Measurements from ENCODE around the gene PIK3C2G.

The PIK3C2G gene

GRCh38 chr12:18443768-18444437, 182.6 kb downstream of the PIK3C2G start:
- no peak for ATAC-seq (ENCODE audit: insufficient read depth, low read depth)
- no peak overlapping the region for H3K27ac ChIP-seq (ENCODE audit: low read length)

DNA sequence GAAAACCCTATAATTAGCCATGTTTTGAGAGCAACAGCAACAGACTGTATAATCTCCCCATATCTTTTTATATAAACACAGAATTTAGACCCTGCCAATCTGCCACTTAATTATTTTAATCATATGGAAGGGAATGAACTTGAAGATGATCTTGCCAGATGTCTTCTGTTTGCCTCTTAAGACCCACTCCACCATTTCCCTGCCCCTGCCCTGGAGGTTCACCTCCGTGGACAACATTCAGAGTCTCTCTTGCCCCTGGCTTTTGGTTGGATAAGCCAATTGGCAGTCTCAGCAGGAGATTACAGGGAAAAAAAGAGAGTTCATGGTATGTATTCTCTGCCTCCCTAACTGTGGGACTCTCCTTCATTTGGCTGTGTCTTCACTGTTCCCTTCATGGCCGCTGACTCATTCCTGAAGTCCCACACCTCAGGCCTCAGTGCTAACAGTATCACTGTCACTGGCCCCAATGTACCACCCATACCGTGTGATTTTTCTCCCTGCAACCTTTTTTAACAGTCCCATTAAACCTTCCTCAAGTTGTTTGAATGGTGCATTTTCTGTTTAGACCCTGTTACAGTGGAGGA, 184.8 kb downstream of the PIK3C2G start:
- H3K9me3 ChIP-seq (ENCODE audit: insufficient read depth, low read length, severe bottlenecking), result no peaks in the 10 kb centered on the region
- H3K79me2 ChIP-seq (ENCODE audit: insufficient read depth, low read length), result no peaks in the 10 kb centered on the region
- no peak overlapping the region for H2AFZ ChIP-seq (ENCODE audit: low read depth, low read length)
- H4K20me1 ChIP-seq (ENCODE audit: insufficient read depth, low read length), result no peaks in the 10 kb centered on the region
- no peak for DNase-seq
- H3K4me2 ChIP-seq (ENCODE audit: insufficient read depth, low read length), result no peak overlapping the region
- H3K27ac ChIP-seq (ENCODE audit: low read length), result no peak overlapping the region
- H3K9ac ChIP-seq (ENCODE audit: low read depth, low read length), result no peak overlapping the region
- no peaks in the 10 kb centered on the region for H3K36me3 ChIP-seq (ENCODE audit: insufficient read depth, low read length)
- no peak overlapping the region for H3K4me3 ChIP-seq (ENCODE audit: low read depth in 1 of 2, low read length in 2 of 2)
- no peak for ATAC-seq (ENCODE audit: insufficient read depth, low read depth)
- TF ChIP-seq EZH2 (IDR thresholded peaks at IDR 0.05; ENCODE audit: borderline replicate concordance, low read depth, low read length, severe bottlenecking), result no peak
- TF ChIP-seq, protein P1, sequence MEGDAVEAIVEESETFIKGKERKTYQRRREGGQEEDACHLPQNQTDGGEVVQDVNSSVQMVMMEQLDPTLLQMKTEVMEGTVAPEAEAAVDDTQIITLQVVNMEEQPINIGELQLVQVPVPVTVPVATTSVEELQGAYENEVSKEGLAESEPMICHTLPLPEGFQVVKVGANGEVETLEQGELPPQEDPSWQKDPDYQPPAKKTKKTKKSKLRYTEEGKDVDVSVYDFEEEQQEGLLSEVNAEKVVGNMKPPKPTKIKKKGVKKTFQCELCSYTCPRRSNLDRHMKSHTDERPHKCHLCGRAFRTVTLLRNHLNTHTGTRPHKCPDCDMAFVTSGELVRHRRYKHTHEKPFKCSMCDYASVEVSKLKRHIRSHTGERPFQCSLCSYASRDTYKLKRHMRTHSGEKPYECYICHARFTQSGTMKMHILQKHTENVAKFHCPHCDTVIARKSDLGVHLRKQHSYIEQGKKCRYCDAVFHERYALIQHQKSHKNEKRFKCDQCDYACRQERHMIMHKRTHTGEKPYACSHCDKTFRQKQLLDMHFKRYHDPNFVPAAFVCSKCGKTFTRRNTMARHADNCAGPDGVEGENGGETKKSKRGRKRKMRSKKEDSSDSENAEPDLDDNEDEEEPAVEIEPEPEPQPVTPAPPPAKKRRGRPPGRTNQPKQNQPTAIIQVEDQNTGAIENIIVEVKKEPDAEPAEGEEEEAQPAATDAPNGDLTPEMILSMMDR (IDR thresholded peaks at IDR 0.05; ENCODE audit: borderline replicate concordance, extremely low read depth, low read length, poor library complexity, severe bottlenecking), result no peak
- no peaks in the 10 kb centered on the region for H3K27me3 ChIP-seq (ENCODE audit: insufficient read depth, low read length, poor library complexity)
- no peaks in the 10 kb centered on the region for H3K4me1 ChIP-seq (ENCODE audit: insufficient read depth, low read length)

More at GRCh38 chr12:18443768-18444437, 182.6 kb downstream of the PIK3C2G start:
- H4K20me1 ChIP-seq (ENCODE audit: insufficient read depth, low read length), result no peaks in the 10 kb centered on the region
- H3K4me1 ChIP-seq (ENCODE audit: insufficient read depth, low read length), result no peaks in the 10 kb centered on the region
- no peaks in the 10 kb centered on the region for H3K36me3 ChIP-seq (ENCODE audit: insufficient read depth, low read length)
- H2AFZ ChIP-seq (ENCODE audit: low read depth, low read length), result no peak overlapping the region
- TF ChIP-seq, protein P1 (IDR thresholded peaks at IDR 0.05; ENCODE audit: borderline replicate concordance, extremely low read depth, low read length, poor library complexity, severe bottlenecking), result no peak
- no peak for TF ChIP-seq EZH2 (IDR thresholded peaks at IDR 0.05; ENCODE audit: borderline replicate concordance, low read depth, low read length, severe bottlenecking)
- no peak for DNase-seq
- H3K4me2 ChIP-seq (ENCODE audit: insufficient read depth, low read length), result no peak overlapping the region
- no peaks in the 10 kb centered on the region for H3K27me3 ChIP-seq (ENCODE audit: insufficient read depth, low read length, poor library complexity)
- no peaks in the 10 kb centered on the region for H3K9me3 ChIP-seq (ENCODE audit: insufficient read depth, low read length, severe bottlenecking)
- no peak overlapping the region for H3K4me3 ChIP-seq (ENCODE audit: low read depth in 1 of 2, low read length in 2 of 2)
- no peak overlapping the region for H3K9ac ChIP-seq (ENCODE audit: low read depth, low read length)
- no peaks in the 10 kb centered on the region for H3K79me2 ChIP-seq (ENCODE audit: insufficient read depth, low read length)

- Histone ChIP-seq H3K27ac (ENCODE audit: low read length) (no peak overlapping the region), H3K4me1 (ENCODE audit: insufficient read depth, low read length) (no peaks in the 10 kb centered on the region), H3K4me2 (ENCODE audit: insufficient read depth, low read length) (no peak overlapping the region), H3K9me3 (ENCODE audit: insufficient read depth, low read length, severe bottlenecking) (no peaks in the 10 kb centered on the region), H4K20me1 (ENCODE audit: insufficient read depth, low read length) (no peaks in the 10 kb centered on the region), H3K36me3 (ENCODE audit: insufficient read depth, low read length) (no peaks in the 10 kb centered on the region), H2AFZ (ENCODE audit: low read depth, low read length) (no peak overlapping the region), H3K9ac (ENCODE audit: low read depth, low read length) (no peak overlapping the region), H3K27me3 (ENCODE audit: insufficient read depth, low read length, poor library complexity) (no peaks in the 10 kb centered on the region), H3K79me2 (ENCODE audit: insufficient read depth, low read length) (no peaks in the 10 kb centered on the region), H3K4me3 (ENCODE audit: low read depth in 1 of 2, low read length in 2 of 2) (no peak overlapping the region)
- no peak for TF ChIP-seq EZH2 (IDR thresholded peaks at IDR 0.05; ENCODE audit: borderline replicate concordance, low read depth, low read length, severe bottlenecking)
- TF ChIP-seq, protein P1 (IDR thresholded peaks at IDR 0.05; ENCODE audit: borderline replicate concordance, extremely low read depth, low read length, poor library complexity, severe bottlenecking), result no peak
- ATAC-seq (ENCODE audit: insufficient read depth, low read depth) (no peak), DNase-seq (no peak)
These were observed 193.0 kb downstream of the PIK3C2G start for GRCh38 chr12:18454330-18454729.

Data from DND-41 (cell line).